ENCODE data around the gene ZNF394.

ZNF394 gene

DNA sequence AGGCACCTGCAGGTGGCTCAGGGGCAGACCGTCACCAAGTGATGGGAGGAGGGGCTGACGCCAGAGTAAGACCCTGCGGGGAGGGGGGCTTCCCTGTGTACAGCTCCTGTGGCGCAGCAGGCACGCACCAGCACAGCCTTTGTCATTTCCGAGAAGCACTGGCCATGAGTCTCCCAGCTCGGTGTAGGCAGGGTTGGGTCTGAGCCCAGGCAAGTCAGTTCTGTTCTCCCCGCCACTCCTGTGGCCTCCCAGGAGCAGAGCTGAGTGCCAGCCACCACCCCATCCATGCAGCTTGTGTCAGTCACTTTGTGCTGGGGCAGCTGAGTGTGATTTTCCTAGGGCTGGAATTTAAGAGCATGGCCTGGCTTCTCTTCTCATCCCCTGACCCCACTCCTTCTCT is 48.1 kb downstream of the ZNF394 start:
- Histone ChIP-seq H3K27me3 (ENCODE audit: control insufficient read depth, insufficient read depth, low read length) (no peaks in the 10 kb centered on the region), H3K79me2 (peaks cover 19% of the 10 kb centered on the region), H3K4me3 (ENCODE audit: low read depth, low read length) (no peak overlapping the region), H3K27ac (no peak overlapping the region), H3K4me1 (no peaks in the 10 kb centered on the region), H2AFZ (no peak overlapping the region), H3K9me3 (ENCODE audit: control insufficient read depth, low read length) (no peaks in the 10 kb centered on the region), H3K36me3 (ENCODE audit: control insufficient read depth, insufficient read depth, low read length) (no peaks in the 10 kb centered on the region), H3K9ac (no peak overlapping the region), H3K4me2 (ENCODE audit: low read length) (no peak overlapping the region)
- TF ChIP-seq, protein P1, sequence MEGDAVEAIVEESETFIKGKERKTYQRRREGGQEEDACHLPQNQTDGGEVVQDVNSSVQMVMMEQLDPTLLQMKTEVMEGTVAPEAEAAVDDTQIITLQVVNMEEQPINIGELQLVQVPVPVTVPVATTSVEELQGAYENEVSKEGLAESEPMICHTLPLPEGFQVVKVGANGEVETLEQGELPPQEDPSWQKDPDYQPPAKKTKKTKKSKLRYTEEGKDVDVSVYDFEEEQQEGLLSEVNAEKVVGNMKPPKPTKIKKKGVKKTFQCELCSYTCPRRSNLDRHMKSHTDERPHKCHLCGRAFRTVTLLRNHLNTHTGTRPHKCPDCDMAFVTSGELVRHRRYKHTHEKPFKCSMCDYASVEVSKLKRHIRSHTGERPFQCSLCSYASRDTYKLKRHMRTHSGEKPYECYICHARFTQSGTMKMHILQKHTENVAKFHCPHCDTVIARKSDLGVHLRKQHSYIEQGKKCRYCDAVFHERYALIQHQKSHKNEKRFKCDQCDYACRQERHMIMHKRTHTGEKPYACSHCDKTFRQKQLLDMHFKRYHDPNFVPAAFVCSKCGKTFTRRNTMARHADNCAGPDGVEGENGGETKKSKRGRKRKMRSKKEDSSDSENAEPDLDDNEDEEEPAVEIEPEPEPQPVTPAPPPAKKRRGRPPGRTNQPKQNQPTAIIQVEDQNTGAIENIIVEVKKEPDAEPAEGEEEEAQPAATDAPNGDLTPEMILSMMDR (IDR thresholded peaks at IDR 0.05): no peak

DNA sequence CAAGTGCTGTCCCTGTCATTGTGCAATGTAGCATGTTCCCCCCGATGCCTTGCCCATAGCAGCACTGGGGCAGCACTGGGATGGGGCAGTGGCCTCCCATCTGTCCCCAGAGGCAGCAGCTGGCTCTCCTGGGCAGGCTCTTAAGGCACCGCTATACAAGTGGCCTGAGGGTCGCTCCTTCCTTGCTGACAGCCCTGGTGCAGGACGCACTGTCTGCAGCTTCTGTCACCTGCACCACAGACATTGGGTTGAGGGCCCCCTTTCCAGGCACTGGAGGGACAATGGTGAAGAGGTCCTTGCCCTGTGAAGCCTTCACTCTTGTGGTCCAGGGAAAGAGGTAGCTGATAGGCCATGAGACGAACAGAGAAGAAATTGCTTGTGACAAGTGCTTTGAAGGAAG is 50.8 kb downstream of the ZNF394 start:
- Histone ChIP-seq H3K36me3 (ENCODE audit: control insufficient read depth, insufficient read depth, low read length) (no peaks in the 10 kb centered on the region), H3K9me3 (ENCODE audit: control insufficient read depth, low read length) (no peaks in the 10 kb centered on the region), H3K4me3 (ENCODE audit: low read depth, low read length) (no peak overlapping the region), H3K79me2 (peaks cover 29% of the 10 kb centered on the region), H2AFZ (no peak overlapping the region), H3K27ac (no peak overlapping the region), H3K27me3 (ENCODE audit: control insufficient read depth, insufficient read depth, low read length) (no peaks in the 10 kb centered on the region), H3K9ac (no peak overlapping the region), H3K4me1 (no peaks in the 10 kb centered on the region), H3K4me2 (ENCODE audit: low read length) (no peak overlapping the region)
- TF ChIP-seq, protein P1 (IDR thresholded peaks at IDR 0.05): no peak

DNA sequence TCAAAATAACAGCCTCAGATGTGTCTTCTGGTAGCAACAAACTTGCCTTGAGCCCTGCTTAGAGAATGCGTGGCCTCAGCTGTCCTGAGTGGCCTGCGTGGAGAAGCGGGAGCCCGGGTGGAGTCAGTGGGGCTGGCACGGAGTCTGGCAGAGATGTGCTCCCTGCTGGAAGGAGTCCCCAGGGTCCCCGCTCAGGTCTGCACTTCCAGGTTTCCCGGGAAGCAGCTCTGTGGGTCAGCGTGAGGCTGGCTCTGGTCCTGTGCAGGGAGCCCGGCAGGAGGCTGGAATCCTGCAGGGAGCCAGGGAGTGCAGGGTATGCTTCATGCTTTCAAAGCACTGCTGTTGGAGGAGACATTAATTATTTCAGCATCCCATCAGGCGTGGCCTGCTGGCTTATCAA is 51.2 kb downstream of the ZNF394 start:
- Histone ChIP-seq H3K79me2 (peaks cover 33% of the 10 kb centered on the region), H2AFZ (no peak overlapping the region), H3K4me3 (ENCODE audit: low read depth, low read length) (no peak overlapping the region), H3K27ac (no peak overlapping the region), H3K9me3 (ENCODE audit: control insufficient read depth, low read length) (no peaks in the 10 kb centered on the region), H3K4me1 (no peaks in the 10 kb centered on the region), H3K4me2 (ENCODE audit: low read length) (no peak overlapping the region), H3K36me3 (ENCODE audit: control insufficient read depth, insufficient read depth, low read length) (no peaks in the 10 kb centered on the region), H3K27me3 (ENCODE audit: control insufficient read depth, insufficient read depth, low read length) (no peaks in the 10 kb centered on the region), H3K9ac (no peak overlapping the region)
- TF ChIP-seq, protein P1 (IDR thresholded peaks at IDR 0.05): no peak

DNA sequence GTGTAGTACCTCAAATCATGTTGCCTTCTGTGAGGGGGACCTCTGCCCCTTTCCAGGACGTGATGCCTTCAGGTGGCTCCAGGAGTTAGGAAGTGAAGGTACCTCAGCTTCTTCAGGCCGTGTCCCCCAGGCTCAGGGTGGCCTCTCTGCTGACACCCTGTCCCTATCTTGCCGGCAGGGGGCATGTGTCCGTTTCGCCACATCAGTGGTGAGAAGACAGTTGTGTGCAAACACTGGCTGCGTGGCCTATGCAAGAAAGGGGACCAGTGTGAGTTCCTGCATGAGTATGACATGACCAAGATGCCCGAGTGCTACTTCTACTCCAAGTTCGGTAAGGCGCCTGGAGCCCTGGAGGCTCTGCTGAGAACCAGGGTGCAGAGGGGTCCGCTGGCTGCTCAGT is 52.1 kb downstream of the ZNF394 start:
- TF ChIP-seq, protein P1 (IDR thresholded peaks at IDR 0.05): no peak
- no peak overlapping the region for H3K4me3 ChIP-seq (ENCODE audit: low read depth, low read length)
- no peaks in the 10 kb centered on the region for H3K36me3 ChIP-seq (ENCODE audit: control insufficient read depth, insufficient read depth, low read length)
- H3K27me3 ChIP-seq (ENCODE audit: control insufficient read depth, insufficient read depth, low read length): no peaks in the 10 kb centered on the region
- H3K79me2 ChIP-seq: peaks cover 41% of the 10 kb centered on the region
- H3K9me3 ChIP-seq (ENCODE audit: control insufficient read depth, low read length): no peaks in the 10 kb centered on the region
- no peak overlapping the region for H2AFZ ChIP-seq
- no peak overlapping the region for H3K27ac ChIP-seq
- no peak overlapping the region for H3K9ac ChIP-seq
- no peak overlapping the region for H3K4me2 ChIP-seq (ENCODE audit: low read length)
- no peaks in the 10 kb centered on the region for H3K4me1 ChIP-seq

DNA sequence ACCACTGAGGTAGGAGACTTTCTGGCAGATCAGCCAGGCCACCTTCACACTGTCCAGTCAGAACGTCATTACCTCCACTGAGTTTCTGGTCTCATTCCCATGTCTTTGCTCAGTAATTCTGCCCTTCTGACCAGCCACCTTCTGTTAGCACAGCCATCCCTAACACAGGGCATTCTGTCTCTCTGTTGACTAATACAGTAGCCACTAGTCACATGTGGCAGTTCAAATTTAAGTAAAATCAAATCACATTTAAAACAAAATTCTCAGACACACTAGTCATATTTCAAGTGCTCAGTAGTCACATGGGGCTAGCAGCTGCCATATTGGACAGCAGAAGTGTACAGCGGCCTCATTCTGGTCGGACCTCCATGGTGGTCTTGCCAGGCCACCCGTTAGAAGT is 54.0 kb downstream of the ZNF394 start:
- no peaks in the 10 kb centered on the region for H3K9me3 ChIP-seq (ENCODE audit: control insufficient read depth, low read length)
- H2AFZ ChIP-seq: no peak overlapping the region
- no peak overlapping the region for H3K9ac ChIP-seq
- no peaks in the 10 kb centered on the region for H3K36me3 ChIP-seq (ENCODE audit: control insufficient read depth, insufficient read depth, low read length)
- H3K27me3 ChIP-seq (ENCODE audit: control insufficient read depth, insufficient read depth, low read length): no peaks in the 10 kb centered on the region
- TF ChIP-seq, protein P1 (IDR thresholded peaks at IDR 0.05): no peak
- no peaks in the 10 kb centered on the region for H3K4me1 ChIP-seq
- peaks cover 40% of the 10 kb centered on the region for H3K79me2 ChIP-seq
- H3K27ac ChIP-seq: no peak overlapping the region
- H3K4me3 ChIP-seq (ENCODE audit: low read depth, low read length): no peak overlapping the region
- no peak overlapping the region for H3K4me2 ChIP-seq (ENCODE audit: low read length)

Measured in parathyroid adenoma (tissue), 2 donors.